NCI-H2029 treated with DMSO at 0.1 percent for 48 hours (cell line): ENCODE data around the gene WIF1.

ENCODE experiments used
- DNase-seq: peaks from one replicate; lab custom pipeline; 2025; lab: John Stamatoyannopoulos, UW

The WIF1 gene

GRCh38 chr12:65122703-65123102, 1.6 kb upstream of the WIF1 start:
- DNase-seq = peak; percentile 31

GRCh38 chr12:65121956-65122469, 908 bp upstream of the WIF1 start:
- no peak for DNase-seq

GRCh38 chr12:65119063-65119462, 2.0 kb downstream of the WIF1 start:
- no peak for DNase-seq

- DNase-seq = no peak
Measured at GRCh38 chr12:65113621-65114035, 7.5 kb downstream of the WIF1 start.

GRCh38 chr12:65106948-65107347, 14.2 kb downstream of the WIF1 start:
- DNase-seq = no peak

GRCh38 chr12:65100140-65100539, 21.0 kb downstream of the WIF1 start:
- no peak for DNase-seq

- no peak for DNase-seq
Measured at GRCh38 chr12:65099182-65099581, 21.9 kb downstream of the WIF1 start.

GRCh38 chr12:65098364-65098763, 22.7 kb downstream of the WIF1 start:
- no peak for DNase-seq

- DNase-seq = no peak
Measured at GRCh38 chr12:65094722-65095121, 26.4 kb downstream of the WIF1 start.

GRCh38 chr12:65093606-65094005, 27.5 kb downstream of the WIF1 start:
- DNase-seq = no peak

- no peak for DNase-seq
Measured at GRCh38 chr12:65090461-65090860, 30.6 kb downstream of the WIF1 start.

- no peak for DNase-seq
Measured at GRCh38 chr12:65086236-65086635, 34.9 kb downstream of the WIF1 start.

GRCh38 chr12:65084579-65084978, 36.5 kb downstream of the WIF1 start:
- DNase-seq = no peak

- no peak for DNase-seq
Measured at GRCh38 chr12:65083581-65083980, 37.5 kb downstream of the WIF1 start.

- DNase-seq = no peak
Measured at GRCh38 chr12:65082406-65082805, 38.7 kb downstream of the WIF1 start.

GRCh38 chr12:65081496-65081895, 39.6 kb downstream of the WIF1 start:
- no peak for DNase-seq

GRCh38 chr12:65074932-65075331, 46.2 kb downstream of the WIF1 start:
- DNase-seq = no peak

GRCh38 chr12:65069336-65069735, 51.8 kb downstream of the WIF1 start:
- no peak for DNase-seq

GRCh38 chr12:65067383-65067782, 53.7 kb downstream of the WIF1 start:
- no peak for DNase-seq

GRCh38 chr12:65055859-65056258, 65.2 kb downstream of the WIF1 start:
- no peak for DNase-seq

- no peak for DNase-seq
Measured at GRCh38 chr12:65051218-65051617, 69.9 kb downstream of the WIF1 start.

- no peak for DNase-seq
Measured at GRCh38 chr12:65045269-65045668, 75.8 kb downstream of the WIF1 start.

GRCh38 chr12:65039301-65039700, 81.8 kb downstream of the WIF1 start:
- DNase-seq = no peak

GRCh38 chr12:65025136-65025535, 96.0 kb downstream of the WIF1 start:
- no peak for DNase-seq

- no peak for DNase-seq
Measured at GRCh38 chr12:65023485-65023884, 97.6 kb downstream of the WIF1 start.
